ENCODE measurements around the gene EIF3B.

Gene EIF3B

GRCh38 chr7:2421943-2422310 is 67.3 kb downstream of the EIF3B start:
- TF ChIP-seq GATA2 (IDR thresholded peaks at IDR 0.05; ENCODE audit: low read depth, low read length) (no peak), GATA3 (IDR thresholded peaks at IDR 0.05; ENCODE audit: low read depth, low read length) (no peak)

DNA sequence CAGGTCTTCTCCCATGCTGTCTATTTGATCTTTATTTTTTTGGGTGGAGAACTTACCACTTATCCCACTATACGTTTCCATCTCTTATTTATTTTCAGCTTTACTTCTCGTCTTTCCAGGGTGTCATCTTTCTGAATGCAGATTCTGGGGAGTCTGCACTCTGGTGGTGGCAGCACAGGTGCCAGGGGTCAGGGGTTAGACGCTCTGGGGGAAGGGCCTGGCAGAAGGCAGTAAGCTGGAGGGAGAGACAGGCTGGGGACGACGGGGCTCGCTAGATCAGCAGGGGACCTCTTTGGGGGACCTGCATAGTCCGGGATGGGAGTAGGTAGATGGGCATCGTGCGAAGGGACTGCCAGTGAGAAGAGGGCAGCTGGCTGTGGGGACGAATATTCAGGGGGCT is 71.1 kb downstream of the EIF3B start:
- TF ChIP-seq GATA2 (IDR thresholded peaks at IDR 0.05; ENCODE audit: low read depth, low read length) (no peak), GATA3 (IDR thresholded peaks at IDR 0.05; ENCODE audit: low read depth, low read length) (no peak)

Data from SH-SY5Y (cell line).